ENCODE results near the gene SUZ12. TPM values are rescaled to one million over a fixed set of nuclear protein-coding genes. Genes with fewer than 3 reads are reported as not detected.
"Not testable (repeated sequence)": the region's sequence is repeated elsewhere in the genome, so short reads cannot be mapped to it uniquely, and the experiment has no call there.

Gene SUZ12
- 10 to 100 TPM; 10.5 to 20.7 (median 15.9) TPM for total RNA-seq

DNA sequence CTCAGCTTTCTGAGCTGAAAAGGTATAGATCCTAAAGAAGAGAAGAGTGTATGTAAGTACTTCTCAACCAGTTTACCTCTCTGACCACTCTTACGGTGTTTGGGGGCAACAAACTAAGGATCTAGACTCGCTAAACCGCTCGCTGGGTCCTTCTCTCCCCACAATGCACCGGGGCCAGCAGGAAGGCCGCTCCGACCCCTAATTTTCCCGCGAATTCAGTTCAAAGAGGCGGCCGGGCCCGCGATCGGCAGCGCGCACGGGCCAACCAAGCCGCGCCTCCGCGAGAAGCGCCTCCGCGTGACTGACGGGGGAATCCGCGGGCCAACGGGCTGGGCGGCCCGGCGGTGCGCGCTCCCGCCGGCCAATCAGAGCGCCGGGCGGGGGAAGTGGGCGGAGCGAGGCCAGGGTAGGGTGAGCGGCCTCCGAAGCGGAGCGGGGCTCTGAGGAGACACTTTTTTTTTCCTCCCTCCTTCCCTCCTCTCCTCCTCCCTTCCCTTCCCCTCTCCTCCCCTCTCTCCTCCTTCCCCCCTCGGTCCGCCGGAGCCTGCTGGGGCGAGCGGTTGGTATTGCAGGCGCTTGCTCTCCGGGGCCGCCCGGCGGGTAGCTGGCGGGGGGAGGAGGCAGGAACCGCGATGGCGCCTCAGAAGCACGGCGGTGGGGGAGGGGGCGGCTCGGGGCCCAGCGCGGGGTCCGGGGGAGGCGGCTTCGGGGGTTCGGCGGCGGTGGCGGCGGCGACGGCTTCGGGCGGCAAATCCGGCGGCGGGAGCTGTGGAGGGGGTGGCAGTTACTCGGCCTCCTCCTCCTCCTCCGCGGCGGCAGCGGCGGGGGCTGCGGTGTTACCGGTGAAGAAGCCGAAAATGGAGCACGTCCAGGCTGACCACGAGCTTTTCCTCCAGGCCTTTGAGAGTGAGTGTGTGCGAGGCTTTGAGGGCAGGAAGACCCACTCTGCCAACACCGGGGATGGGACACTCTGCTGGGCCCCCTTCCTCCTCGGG, at the start of gene SUZ12:
Gene SUZ12 (plus strand): TSS at position 393 of the 995 bp plus-strand sequence. CDS start 240 bp downstream, at position 633.
- peaks cover 0 to 15% (median 0%) of the 10 kb centered on the region in 3 donors for H3K36me3 ChIP-seq
- H3K27me3 ChIP-seq; DNase-seq; H3K9me3 ChIP-seq; intact Hi-C loops (cut with DNase I): not testable (repeated sequence)
- TF ChIP-seq POLR2A (IDR thresholded peaks at IDR 0.05): peak in 2 of 4 donors; percentile 42 to 64
- peak within 1 kb of the TSS; percentile 79 to 90 (median 88) for H3K4me3 ChIP-seq
- WGBS, 2 donors: 0 to 1% methylated on average over 11 of the region's 93 CpGs
- H3K4me1 ChIP-seq: peaks cover 3 to 31% (median 7%) of the 10 kb centered on the region in 3 donors
- peak within 1 kb of the TSS; percentile 90 to 94 (median 92) for H3K27ac ChIP-seq

DNA sequence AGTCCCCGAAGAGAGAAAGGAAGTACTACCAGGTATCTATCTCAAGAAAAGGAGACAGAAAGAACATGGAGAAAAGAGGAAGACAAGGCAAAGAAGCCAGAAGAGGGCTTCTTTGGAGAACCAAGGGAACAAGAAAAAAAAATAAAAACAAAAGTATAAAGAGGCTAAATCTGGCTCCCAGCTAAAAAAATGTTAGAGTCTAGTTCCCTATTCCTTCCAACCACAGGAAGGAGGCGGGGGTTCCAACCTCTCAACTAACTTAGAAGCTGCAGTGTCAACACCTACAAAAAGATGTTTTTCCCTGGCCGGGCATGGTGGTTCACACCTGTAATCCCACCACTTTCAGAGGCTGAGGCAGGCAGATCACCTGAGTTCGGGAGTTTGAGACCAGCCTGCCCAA, 48.7 kb upstream of the SUZ12 start:
- peaks cover 11 to 100% (median 65%) of the 10 kb centered on the region in 3 donors for H3K36me3 ChIP-seq

DNA sequence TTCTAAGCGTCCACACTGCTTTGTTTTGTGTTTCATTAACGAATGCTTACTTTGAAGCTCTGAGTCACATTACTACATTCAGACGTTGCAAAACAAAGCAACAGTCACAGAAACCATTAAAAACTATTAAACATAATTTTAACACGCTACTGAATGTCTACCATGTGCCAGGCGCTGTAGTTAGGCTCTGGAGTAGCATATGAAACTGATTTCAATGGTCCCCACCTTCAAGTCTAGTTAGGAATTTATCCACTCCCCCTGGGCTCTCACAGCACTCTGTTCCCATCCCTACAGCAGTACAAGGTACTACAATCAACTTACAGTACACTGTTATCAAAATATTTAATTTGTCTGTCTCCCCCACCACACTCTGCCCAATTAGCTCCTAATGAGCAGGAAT, 35.9 kb upstream of the SUZ12 start:
- no peak for DNase-seq
- Histone ChIP-seq H3K27ac (peak overlapping the region; percentile 74 to 89 (median 89)), H3K36me3 (peaks cover under 1 to 36% (median 21%) of the 10 kb centered on the region in 3 donors), H3K27me3 (no peaks in the 10 kb centered on the region), H3K9me3 (no peaks in the 10 kb centered on the region), H3K4me3 (peak overlapping the region; percentile 56 to 92 (median 84)), H3K4me1 (peaks cover 5 to 26% (median 14%) of the 10 kb centered on the region in 3 donors)
- intact Hi-C loops (cut with DNase I): no loop called here
- WGBS, 2 donors: 4 to 8% methylated on average over 5 of the region's 5 CpGs
- no peak for TF ChIP-seq POLR2A (IDR thresholded peaks at IDR 0.05)
- TF ChIP-seq, protein P1, sequence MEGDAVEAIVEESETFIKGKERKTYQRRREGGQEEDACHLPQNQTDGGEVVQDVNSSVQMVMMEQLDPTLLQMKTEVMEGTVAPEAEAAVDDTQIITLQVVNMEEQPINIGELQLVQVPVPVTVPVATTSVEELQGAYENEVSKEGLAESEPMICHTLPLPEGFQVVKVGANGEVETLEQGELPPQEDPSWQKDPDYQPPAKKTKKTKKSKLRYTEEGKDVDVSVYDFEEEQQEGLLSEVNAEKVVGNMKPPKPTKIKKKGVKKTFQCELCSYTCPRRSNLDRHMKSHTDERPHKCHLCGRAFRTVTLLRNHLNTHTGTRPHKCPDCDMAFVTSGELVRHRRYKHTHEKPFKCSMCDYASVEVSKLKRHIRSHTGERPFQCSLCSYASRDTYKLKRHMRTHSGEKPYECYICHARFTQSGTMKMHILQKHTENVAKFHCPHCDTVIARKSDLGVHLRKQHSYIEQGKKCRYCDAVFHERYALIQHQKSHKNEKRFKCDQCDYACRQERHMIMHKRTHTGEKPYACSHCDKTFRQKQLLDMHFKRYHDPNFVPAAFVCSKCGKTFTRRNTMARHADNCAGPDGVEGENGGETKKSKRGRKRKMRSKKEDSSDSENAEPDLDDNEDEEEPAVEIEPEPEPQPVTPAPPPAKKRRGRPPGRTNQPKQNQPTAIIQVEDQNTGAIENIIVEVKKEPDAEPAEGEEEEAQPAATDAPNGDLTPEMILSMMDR (IDR thresholded peaks at IDR 0.05): no peak

More for the DNA sequence above, 48.7 kb upstream of the SUZ12 start:
- Histone ChIP-seq H3K27ac (no peak overlapping the region), H3K9me3 (no peaks in the 10 kb centered on the region), H3K4me3 (no peak overlapping the region), H3K4me1 (no peaks in the 10 kb centered on the region), H3K27me3 (no peaks in the 10 kb centered on the region)
- no peak for DNase-seq
- WGBS, 2 donors: 83 to 93% methylated on average over 4 of the region's 4 CpGs
- TF ChIP-seq, protein P1 (IDR thresholded peaks at IDR 0.05): no peak
- TF ChIP-seq POLR2A (IDR thresholded peaks at IDR 0.05): no peak
- intact Hi-C loops (cut with DNase I): no loop called here

DNA sequence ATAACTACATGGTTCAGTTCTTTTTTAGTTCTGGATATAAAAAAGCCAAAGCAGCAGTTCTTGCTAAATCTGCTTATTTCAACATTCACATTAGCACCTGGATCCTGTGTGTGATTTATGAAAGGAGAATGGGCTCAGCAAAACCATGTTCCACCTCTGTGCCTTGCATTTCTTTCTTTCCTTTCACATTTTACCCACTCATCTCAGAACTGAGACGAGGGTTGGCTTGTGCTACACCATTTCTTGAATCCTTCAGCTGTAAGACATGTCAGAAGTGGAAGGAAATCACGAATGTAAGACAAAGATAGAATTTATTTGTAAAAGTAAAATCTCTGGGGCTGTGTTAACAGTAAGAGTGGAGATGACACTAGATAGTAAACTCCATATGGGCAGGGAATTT, 34.1 kb upstream of the SUZ12 start:
- TF ChIP-seq POLR2A (IDR thresholded peaks at IDR 0.05): no peak
- TF ChIP-seq, protein P1 (IDR thresholded peaks at IDR 0.05): no peak
- H3K9me3 ChIP-seq: no peaks in the 10 kb centered on the region
- 60 to 65% methylated on average over 2 of the region's 2 CpGs for WGBS, 2 donors

DNA sequence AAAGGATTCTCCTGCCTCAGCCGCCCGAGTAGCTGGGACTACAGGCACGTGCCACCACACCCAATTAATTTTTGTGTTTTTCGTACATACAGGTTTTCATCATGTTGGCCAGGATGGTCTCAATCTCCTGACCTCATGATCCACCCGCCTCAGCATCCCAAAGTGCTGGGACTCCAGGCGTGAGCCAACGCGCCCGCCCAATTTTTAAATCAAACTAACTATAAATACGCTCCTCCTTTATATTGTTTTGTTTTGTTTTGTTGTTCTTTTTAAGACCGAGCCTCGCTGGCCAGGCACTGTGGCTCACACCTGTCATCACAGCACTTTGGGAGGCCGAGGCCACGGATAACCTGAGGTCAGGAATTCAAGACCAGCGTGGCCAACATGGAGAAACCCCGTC, 33.4 kb upstream of the SUZ12 start:
- Histone ChIP-seq H3K27me3 (no peaks in the 10 kb centered on the region), H3K4me1 (peaks cover 5 to 41% (median 20%) of the 10 kb centered on the region in 3 donors), H3K27ac (no peak overlapping the region), H3K9me3 (no peaks in the 10 kb centered on the region), H3K4me3 (no peak overlapping the region), H3K36me3 (peaks cover 0 to 11% (median 9%) of the 10 kb centered on the region in 3 donors)
- TF ChIP-seq, protein P1 (IDR thresholded peaks at IDR 0.05): no peak
- no peak for TF ChIP-seq POLR2A (IDR thresholded peaks at IDR 0.05)
- intact Hi-C loops (cut with DNase I): no loop called here
- 89 to 93% methylated on average over 16 of the region's 16 CpGs for WGBS, 2 donors
- DNase-seq: no peak

More for the DNA sequence above, 34.1 kb upstream of the SUZ12 start:
- peaks cover 0 to 18% (median 13%) of the 10 kb centered on the region in 3 donors for H3K36me3 ChIP-seq
- no peak overlapping the region for H3K4me3 ChIP-seq
- H3K27me3 ChIP-seq: no peaks in the 10 kb centered on the region
- no peak overlapping the region for H3K27ac ChIP-seq
- no peak for DNase-seq
- H3K4me1 ChIP-seq: peaks cover 5 to 34% (median 19%) of the 10 kb centered on the region in 3 donors
- intact Hi-C loops (cut with DNase I): no loop called here

Measured in esophagus squamous epithelium (tissue), 5 donors.